Subcutaneous adipose tissue (tissue), 4 donors: ENCODE measurements around the gene DLGAP1. TPM values are rescaled to one million over a fixed set of nuclear protein-coding genes. Genes with fewer than 3 reads are reported as not detected.

Experiments
- total RNA-seq, 4 donors: library from RNA; depleted of rRNA; stranded (reverse); fragments of >200 nt; gene quantifications; one replicate each; pipeline ENCODE4 v1.1.0, GENCODE V29; 2016
- TF ChIP-seq, protein P1 (sequence below): fragments of 450-650 bp; IDR thresholded peaks from one replicate; pipeline ENCODE4 v1.5.1; 2016; ENCODE audit warnings: low read depth, mild to moderate bottlenecking, control low read depth, antibody characterized with exemption, moderate library complexity

DLGAP1 gene
- total RNA-seq, 4 donors from 2014 or later, result 0.44 to 3.3 (median 0.99) TPM

DNA sequence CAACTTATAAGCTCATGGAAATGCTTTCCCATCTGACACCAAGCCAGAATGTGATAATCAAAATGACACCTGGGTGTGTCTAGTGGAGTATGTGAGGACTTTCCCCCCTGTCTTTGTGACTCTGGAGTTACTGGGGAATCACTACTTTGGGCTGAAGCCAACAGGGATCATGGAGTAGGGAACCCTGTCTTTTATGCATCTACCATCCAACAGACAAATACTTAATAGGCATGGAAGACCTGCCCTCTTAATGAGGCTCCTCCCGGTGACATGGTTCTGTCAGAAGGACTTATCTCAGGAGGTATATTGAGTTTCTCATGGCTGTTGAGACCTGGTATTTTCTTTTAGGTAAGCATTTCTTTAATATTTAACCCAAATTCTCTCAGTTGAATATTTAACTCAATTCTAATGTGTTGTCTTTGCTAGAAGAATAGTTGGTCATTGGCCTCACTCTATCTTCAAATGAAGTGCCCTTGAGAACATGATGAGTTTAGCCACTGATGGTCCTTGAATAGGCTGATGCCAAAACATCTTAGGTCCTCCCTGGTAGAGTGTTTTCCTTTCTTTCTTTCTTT, 963.0 kb downstream of the DLGAP1 start:
- TF ChIP-seq, protein P1, sequence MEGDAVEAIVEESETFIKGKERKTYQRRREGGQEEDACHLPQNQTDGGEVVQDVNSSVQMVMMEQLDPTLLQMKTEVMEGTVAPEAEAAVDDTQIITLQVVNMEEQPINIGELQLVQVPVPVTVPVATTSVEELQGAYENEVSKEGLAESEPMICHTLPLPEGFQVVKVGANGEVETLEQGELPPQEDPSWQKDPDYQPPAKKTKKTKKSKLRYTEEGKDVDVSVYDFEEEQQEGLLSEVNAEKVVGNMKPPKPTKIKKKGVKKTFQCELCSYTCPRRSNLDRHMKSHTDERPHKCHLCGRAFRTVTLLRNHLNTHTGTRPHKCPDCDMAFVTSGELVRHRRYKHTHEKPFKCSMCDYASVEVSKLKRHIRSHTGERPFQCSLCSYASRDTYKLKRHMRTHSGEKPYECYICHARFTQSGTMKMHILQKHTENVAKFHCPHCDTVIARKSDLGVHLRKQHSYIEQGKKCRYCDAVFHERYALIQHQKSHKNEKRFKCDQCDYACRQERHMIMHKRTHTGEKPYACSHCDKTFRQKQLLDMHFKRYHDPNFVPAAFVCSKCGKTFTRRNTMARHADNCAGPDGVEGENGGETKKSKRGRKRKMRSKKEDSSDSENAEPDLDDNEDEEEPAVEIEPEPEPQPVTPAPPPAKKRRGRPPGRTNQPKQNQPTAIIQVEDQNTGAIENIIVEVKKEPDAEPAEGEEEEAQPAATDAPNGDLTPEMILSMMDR, result no peak

DNA sequence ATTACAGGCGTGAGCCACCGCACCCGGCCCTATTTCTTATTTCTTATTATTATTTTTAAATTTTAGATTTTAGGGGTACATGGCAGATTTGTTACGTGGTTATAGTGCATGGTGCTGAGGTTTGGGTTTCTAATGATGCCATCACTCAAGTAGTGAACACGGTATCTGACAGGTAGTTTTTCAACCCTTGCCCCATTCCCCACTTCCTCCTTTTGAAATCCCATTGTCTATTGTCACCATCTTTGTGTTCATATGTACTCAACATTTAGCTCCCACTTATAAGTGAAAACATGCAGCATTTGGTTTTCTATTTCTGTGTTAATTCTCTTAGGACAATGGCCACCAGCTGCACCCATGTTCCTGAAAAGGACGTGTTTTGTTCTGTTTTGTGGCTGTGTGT, 965.6 kb downstream of the DLGAP1 start:
- TF ChIP-seq, protein P1, result no peak

DNA sequence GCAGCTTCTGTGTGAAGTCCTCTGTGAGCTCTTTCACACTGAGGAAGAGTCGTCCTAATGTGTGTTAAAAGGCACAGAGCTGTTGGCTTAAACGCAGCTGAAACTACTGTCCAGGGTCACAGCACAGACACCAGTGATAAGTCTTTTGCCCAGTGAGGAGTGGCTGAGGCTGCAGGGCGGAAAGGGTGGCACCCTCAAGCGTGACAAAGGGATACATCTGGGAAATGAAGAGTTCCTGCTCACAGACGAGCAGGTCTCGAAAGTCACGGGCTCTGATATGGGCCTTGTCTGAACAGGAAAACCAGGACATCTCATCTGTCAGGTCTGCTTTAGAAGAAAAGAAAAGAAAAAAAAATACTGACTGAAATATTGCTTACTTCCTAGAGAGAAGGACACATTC, 968.6 kb downstream of the DLGAP1 start:
- TF ChIP-seq, protein P1, result no peak

DNA sequence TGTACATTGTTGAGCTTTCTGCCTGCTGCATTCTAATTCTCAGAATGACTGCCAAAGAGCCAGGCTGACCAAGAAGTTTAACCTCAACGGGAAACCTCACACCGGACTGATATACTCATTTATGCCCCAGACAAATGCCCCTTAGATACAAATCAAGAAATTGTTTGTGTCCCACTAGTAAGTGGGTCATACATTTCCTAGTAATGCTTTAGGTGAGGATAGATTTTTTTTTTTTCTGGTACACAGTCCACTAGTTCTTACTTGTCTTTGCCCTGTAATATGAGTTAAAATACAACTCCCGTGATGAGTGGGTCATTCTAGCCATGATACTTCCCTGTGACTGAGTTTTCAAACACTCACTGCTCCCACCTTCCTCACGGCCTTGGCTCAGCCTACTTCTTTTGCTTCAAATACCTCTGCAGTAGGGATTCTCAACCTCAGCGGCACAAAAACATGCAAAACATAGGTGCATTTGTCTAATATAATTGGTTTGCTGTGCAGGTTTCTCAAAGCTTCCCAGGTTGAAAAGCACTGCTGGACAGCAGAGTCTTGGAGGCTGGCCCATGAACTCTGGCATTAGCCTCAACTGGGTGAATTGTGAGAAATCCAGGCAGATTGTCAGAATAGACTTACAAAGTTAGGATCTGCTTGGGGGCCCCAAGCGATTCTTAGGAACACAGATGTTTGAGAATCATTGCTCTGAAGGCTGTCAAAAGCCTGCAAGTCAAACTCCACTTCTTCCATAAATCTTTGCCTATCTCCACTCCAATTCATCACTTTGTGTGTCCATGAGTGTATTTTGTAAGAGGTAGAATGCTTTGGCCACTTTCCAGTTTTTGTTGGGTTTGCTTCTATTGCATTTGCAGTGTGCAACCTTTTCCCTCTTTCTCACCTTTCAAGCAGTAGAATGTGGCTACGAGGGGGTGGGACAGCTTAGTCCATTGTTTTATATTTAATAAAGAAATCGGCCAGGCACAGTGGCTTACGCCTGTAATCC, 969.7 kb downstream of the DLGAP1 start:
- TF ChIP-seq, protein P1, result no peak

DNA sequence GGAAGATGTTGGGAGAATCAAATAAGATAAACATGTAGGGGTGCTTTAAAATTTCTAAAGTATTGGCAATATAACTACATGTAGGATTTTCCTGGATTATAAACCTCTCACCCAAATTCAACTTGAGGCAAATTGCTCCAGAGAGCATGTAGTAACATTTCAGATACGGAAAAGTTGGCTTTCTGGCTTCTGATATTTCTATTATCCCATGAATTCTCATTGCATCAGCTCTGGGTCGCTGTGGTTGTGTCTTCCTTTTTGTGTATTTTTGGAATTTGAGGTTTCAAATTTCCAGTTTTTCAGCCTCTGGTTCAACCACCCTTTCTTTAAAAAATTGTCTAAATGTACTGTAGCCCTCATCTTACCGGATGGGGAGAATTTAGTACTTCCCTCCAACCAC, 972.8 kb downstream of the DLGAP1 start:
- TF ChIP-seq, protein P1, result no peak

DNA sequence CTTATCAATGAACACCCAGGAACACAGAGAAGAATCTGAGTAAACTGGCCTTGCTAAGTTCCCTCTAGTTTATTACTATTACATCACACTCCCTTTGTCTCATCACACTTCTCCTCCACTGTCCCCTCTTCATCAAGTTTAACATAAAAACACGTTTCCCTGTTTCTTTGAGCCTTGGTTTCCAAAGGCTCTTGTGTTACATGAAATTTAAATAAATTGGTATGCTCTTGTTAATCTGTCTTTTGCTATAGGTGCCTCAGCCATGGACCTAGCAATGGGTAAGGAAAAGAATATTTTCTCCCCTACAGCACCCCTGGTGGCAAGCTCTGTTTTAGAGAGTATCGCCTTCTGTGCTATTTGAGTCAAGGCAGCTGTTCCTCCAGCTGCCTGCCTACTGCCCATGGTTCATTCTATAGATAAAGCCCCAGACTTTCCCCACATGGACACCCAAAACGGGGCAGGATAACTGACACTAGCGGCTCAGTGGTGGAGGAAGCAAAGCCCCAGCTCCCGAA, 973.4 kb downstream of the DLGAP1 start:
- TF ChIP-seq, protein P1, result no peak
